ENCODE measurements around the gene HOXB9.

The HOXB9 gene

GRCh38 chr17:48623583-48623982 lies 2.6 kb downstream of the HOXB9 start:
- DNase-seq: no peak

GRCh38 chr17:48622857-48623256 lies 3.3 kb downstream of the HOXB9 start:
- no peak for DNase-seq

- DNase-seq: no peak
Observed at GRCh38 chr17:48621410-48622392, 4.5 kb downstream of the HOXB9 start.

- no peak for DNase-seq
Observed at GRCh38 chr17:48620461-48621139, 5.6 kb downstream of the HOXB9 start.

- no peak for DNase-seq
Observed at GRCh38 chr17:48619826-48620449, 6.2 kb downstream of the HOXB9 start.

- peak; percentile 88 to 90 for DNase-seq
Observed at GRCh38 chr17:48618256-48618896, 7.8 kb downstream of the HOXB9 start.

- DNase-seq: no peak
Observed at GRCh38 chr17:48617471-48618255, 8.5 kb downstream of the HOXB9 start.

- no peak for DNase-seq
Observed at GRCh38 chr17:48616717-48617470, 9.3 kb downstream of the HOXB9 start.

- no peak for DNase-seq
Observed at GRCh38 chr17:48615963-48616716, 10.0 kb downstream of the HOXB9 start.

- no peak for DNase-seq
Observed at GRCh38 chr17:48615047-48615962, 10.9 kb downstream of the HOXB9 start, which contains the start of gene HOXB8. HOXB8 (minus strand) TSS chr17:48615292; CDS start chr17:48614704, 588 bp downstream.

GRCh38 chr17:48613862-48614694 lies 12.1 kb downstream of the HOXB9 start:
- peak; percentile 62 to 69 for DNase-seq

- peak; percentile 62 to 67 for DNase-seq
Observed at GRCh38 chr17:48612854-48613691, 13.1 kb downstream of the HOXB9 start.

GRCh38 chr17:48612456-48612853 lies 13.7 kb downstream of the HOXB9 start:
- DNase-seq: no peak

- DNase-seq: no peak
Observed at GRCh38 chr17:48611681-48612455, 14.3 kb downstream of the HOXB9 start.

- no peak for DNase-seq
Observed at GRCh38 chr17:48611213-48611612, 14.9 kb downstream of the HOXB9 start.

All from activated T-cell treated with anti-CD3 and anti-CD28 coated beads, Interleukin-2, amount 50 U/mL, for 48 hours (primary cell).